ENCODE measurements around the gene ARFGAP3.
"Not testable (repeated sequence)": the region's sequence is repeated elsewhere in the genome, so short reads cannot be mapped to it uniquely, and the experiment has no call there.

ARFGAP3 gene

DNA sequence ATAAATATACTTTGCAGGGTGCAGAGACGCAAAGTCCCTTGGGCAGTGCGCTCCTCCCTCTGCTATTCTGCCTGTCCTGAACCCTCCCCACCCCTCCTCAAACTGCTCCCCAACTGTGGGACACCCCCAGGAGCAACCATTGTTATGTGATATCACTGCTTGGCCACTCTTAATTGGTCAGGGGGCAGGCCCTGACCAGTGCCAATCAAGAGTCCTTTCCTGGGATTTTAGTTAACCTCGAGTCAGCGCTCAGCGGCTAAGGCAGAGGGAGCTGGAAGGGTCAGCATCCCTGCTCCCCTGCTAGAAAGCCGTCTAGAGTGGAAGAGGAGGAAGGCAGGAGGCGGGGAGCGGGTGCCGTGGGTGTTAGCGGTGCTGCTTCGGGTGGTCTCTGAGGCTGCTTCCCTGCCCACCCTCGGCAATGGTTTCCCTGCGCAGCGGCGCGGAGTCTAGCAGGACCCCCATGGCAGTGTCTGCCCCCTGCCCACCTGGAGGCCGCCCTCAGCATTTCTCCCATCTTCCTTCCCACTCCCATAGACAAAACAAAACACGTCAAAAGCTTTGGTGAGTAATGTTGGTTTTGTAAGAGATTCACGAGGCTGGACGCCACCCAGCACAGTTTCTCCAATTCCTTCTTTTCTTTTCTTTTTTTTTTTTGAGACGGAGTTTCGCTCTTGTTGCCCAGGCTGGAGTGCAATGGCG, 98.0 kb downstream of the ARFGAP3 start:
- no peak for DNase-seq

- DNase-seq, result not testable (repeated sequence)
Measured at GRCh38 chr22:42755553-42755952, 101.5 kb downstream of the ARFGAP3 start.

GRCh38 chr22:42755121-42755520, 102.0 kb downstream of the ARFGAP3 start:
- DNase-seq, result not testable (repeated sequence)

GRCh38 chr22:42754658-42755057, 102.4 kb downstream of the ARFGAP3 start:
- no peak for DNase-seq

GRCh38 chr22:42752912-42753311, 104.2 kb downstream of the ARFGAP3 start:
- DNase-seq, result no peak

- DNase-seq, result no peak
Measured at GRCh38 chr22:42752230-42752746, 104.8 kb downstream of the ARFGAP3 start.

- not testable (repeated sequence) for DNase-seq
Measured at GRCh38 chr22:42750421-42750820, 106.7 kb downstream of the ARFGAP3 start.

DNA sequence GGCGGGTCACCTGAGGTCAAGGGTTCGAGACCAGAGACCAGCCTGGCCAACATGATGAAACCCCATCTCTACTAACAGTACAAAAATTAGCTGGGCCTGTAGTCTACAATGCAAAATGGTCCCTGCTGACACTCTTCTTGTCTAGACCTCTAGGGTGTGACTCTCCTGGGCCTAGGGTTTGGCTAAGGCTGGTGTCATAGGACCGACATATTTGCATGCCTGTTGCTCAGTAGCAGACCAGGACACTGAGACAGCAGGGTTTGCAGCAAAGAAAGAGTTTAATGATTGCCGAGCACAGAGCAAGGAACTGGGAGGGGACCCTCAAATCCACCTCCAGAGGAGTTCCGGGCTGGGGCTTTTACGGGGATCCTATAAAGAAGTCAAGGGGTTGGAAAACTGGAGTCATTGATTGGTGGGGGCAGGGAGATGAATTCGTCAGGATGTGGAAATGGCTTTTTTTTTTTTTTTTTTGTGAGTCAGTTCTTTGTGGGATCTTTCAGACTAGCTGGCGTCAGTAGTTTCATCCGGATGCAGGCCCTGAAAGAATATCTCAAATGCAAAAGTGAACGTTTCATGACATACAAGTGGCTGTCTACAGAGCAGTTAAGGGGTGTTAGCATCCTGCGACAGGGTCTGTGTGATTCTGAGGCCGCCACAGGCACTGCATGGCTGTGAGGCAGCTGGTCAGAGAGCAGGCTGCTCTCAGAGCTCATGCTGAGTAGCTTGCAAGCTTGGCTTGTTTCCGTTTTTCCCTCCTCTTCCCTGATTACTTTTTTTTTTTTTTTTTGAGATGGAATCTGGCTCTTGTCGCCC, 109.2 kb downstream of the ARFGAP3 start:
- DNase-seq, result no peak
